Panc1 (cell line): ENCODE data around the gene CATSPERZ.

Experiments
- CTCF ChIP-seq: fragments of 450-650 bp; IDR thresholded peaks from 2 replicates; pipeline ENCODE4 v1.5.1; 2017; ENCODE audit warnings: mild to moderate bottlenecking
- POLR2AphosphoS5 ChIP-seq: IDR thresholded peaks from 2 replicates; pipeline ENCODE4 v1.6.1; 2012; ENCODE audit warnings: mild to moderate bottlenecking, low read depth, low read length, moderate library complexity
- REST ChIP-seq, 2 experiments: IDR thresholded peaks; 2 replicates each; pipeline ENCODE4 v1.6.1; 2011 to 2012; ENCODE audit warnings: low read depth in 2 of 2, control low read depth in 1 of 2, low read length in 1 of 2, mild to moderate bottlenecking in 1 of 2, moderate library complexity in 1 of 2; ENCODE audit not compliant: insufficient read depth in 1 of 2
- TCF7L2 ChIP-seq: IDR thresholded peaks from 2 replicates; pipeline ENCODE4 v1.6.1; 2011; ENCODE audit warnings: mild to moderate bottlenecking, low read depth, low read length, inconsistent platforms

GRCh38 chr11:64337538-64338249, 37.5 kb downstream of the CATSPERZ start:
- TF ChIP-seq POLR2AphosphoS5 (no peak), REST (IDR thresholded peaks at IDR 0.05; ENCODE audit: insufficient read depth in 1 of 2, low read depth in 2 of 2, low read length in 1 of 2) (no peak), CTCF (no peak), TCF7L2 (no peak)
